ENCODE data around the gene NAPEPLD.
"Not testable (repeated sequence)": the region's sequence is repeated elsewhere in the genome, so short reads cannot be mapped to it uniquely, and the experiment has no call there.

The NAPEPLD gene

GRCh38 chr7:103106005-103106702 is 42.7 kb downstream of the NAPEPLD start:
- DNase-seq, result no peak

GRCh38 chr7:103101543-103101942 is 47.4 kb downstream of the NAPEPLD start:
- no peak for DNase-seq

- DNase-seq, result no peak
These were observed 48.6 kb downstream of the NAPEPLD start for GRCh38 chr7:103100348-103100747.

GRCh38 chr7:103097041-103097440 is 51.9 kb downstream of the NAPEPLD start:
- no peak for DNase-seq

- not testable (repeated sequence) for DNase-seq
These were observed 53.3 kb downstream of the NAPEPLD start for GRCh38 chr7:103095558-103095957.

GRCh38 chr7:103094102-103094501 is 54.8 kb downstream of the NAPEPLD start:
- DNase-seq, result no peak

GRCh38 chr7:103093429-103093828 is 55.5 kb downstream of the NAPEPLD start:
- DNase-seq, result no peak

- DNase-seq, result not testable (repeated sequence)
These were observed 56.6 kb downstream of the NAPEPLD start for GRCh38 chr7:103092321-103092720.

- no peak for DNase-seq
These were observed 65.7 kb downstream of the NAPEPLD start for GRCh38 chr7:103083210-103083609.

GRCh38 chr7:103082497-103082896 is 66.4 kb downstream of the NAPEPLD start:
- no peak for DNase-seq

GRCh38 chr7:103080923-103081322 is 68.0 kb downstream of the NAPEPLD start:
- no peak for DNase-seq

- no peak for DNase-seq
These were observed 69.1 kb downstream of the NAPEPLD start for GRCh38 chr7:103079836-103080235.

GRCh38 chr7:103078226-103078625 is 70.7 kb downstream of the NAPEPLD start:
- DNase-seq, result not testable (repeated sequence)

GRCh38 chr7:103077318-103077717 is 71.6 kb downstream of the NAPEPLD start:
- no peak for DNase-seq

GRCh38 chr7:103076764-103077163 is 72.1 kb downstream of the NAPEPLD start:
- DNase-seq, result no peak

GRCh38 chr7:103075337-103075918 is 73.5 kb downstream of the NAPEPLD start:
- peak; percentile 68 for DNase-seq

- peak; percentile 83 for DNase-seq
These were observed 74.2 kb downstream of the NAPEPLD start, which contains the start of the genes ARMC10 and FBXL13 for GRCh38 chr7:103074519-103075336. Gene ARMC10, plus strand, starts transcription at chr7:103075140. Its CDS starts 133 bp downstream, at chr7:103075273. Gene FBXL13, minus strand, starts transcription at chr7:103074796.

GRCh38 chr7:103073989-103074518 is 74.8 kb downstream of the NAPEPLD start:
- DNase-seq, result no peak

- no peak for DNase-seq
These were observed 77.9 kb downstream of the NAPEPLD start for GRCh38 chr7:103071000-103071399.

- peak; percentile 10 for DNase-seq
These were observed 80.2 kb downstream of the NAPEPLD start for GRCh38 chr7:103068414-103069403.

- no peak for DNase-seq
These were observed 83.2 kb downstream of the NAPEPLD start for GRCh38 chr7:103065667-103066066.

GRCh38 chr7:103063895-103064294 is 85.0 kb downstream of the NAPEPLD start:
- no peak for DNase-seq

Data from activated gamma-delta T cell (primary cell).